Peyer's patch (tissue), 4 donors: ENCODE data around the gene MAST4. TPM values are rescaled to one million over a fixed set of nuclear protein-coding genes. Genes with fewer than 3 reads are reported as not detected.
"Not testable (repeated sequence)": the region's sequence is repeated elsewhere in the genome, so short reads cannot be mapped to it uniquely, and the experiment has no call there.

Experiments used
- DNase-seq, 3 donors: peaks; one replicate each; pipeline ENCODE4 v3.0.0-alpha.2; 2017 to 2019
- H3K27ac ChIP-seq, 4 donors: fragments of 200-600 bp; sonication (generic); one replicate each; pipeline ENCODE4 v1.5.1; 2016 to 2019
- H3K27me3 ChIP-seq, 2 donors: fragments of 200-600 bp; sonication (generic); one replicate each; pipeline ENCODE4 v1.5.1; 2019
- H3K36me3 ChIP-seq, 3 donors: fragments of 200-600 bp; sonication (generic); one replicate each; pipeline ENCODE4 v1.5.1; 2016 to 2019
- H3K4me1 ChIP-seq, 4 donors: fragments of 200-600 bp; sonication (generic); one replicate each; pipeline ENCODE4 v1.5.1; 2016 to 2019
- H3K4me3 ChIP-seq, 4 donors: fragments of 200-600 bp; sonication (generic); 1 replicate in 3 of 4; 2 replicates in 1 of 4; pipeline ENCODE4 v1.5.1; 2016 to 2019; ENCODE audit warnings: mild to moderate bottlenecking in 1 of 4
- H3K9me3 ChIP-seq, 4 donors: fragments of 200-600 bp; sonication (generic); one replicate each; pipeline ENCODE4 v1.5.1; 2016 to 2019; ENCODE audit warnings: mild to moderate bottlenecking in 1 of 4
- CTCF ChIP-seq, 6 experiments: fragments of 450-650 bp in 4 of 6; fragments of 200-600 bp in 2 of 6; sonication (generic) in 1 of 6; IDR thresholded peaks; one replicate each; pipeline ENCODE4 v1.5.1; 2017 to 2019; ENCODE audit warnings: antibody characterized with exemption in 6 of 6, mild to moderate bottlenecking in 3 of 6, moderate library complexity in 1 of 6
- POLR2A ChIP-seq, 2 donors: fragments of 450-650 bp; IDR thresholded peaks; one replicate each; pipeline ENCODE4 v1.5.1; 2017; ENCODE audit warnings: antibody characterized with exemption in 2 of 2, mild to moderate bottlenecking in 2 of 2, moderate library complexity in 2 of 2
- total RNA-seq, 4 donors: library from RNA; depleted of rRNA; stranded (reverse); fragments of >200 nt; gene quantifications; one replicate each; pipeline ENCODE4 v1.1.0, GENCODE V29; 2016

The MAST4 gene
- total RNA-seq, 4 donors from 2014 or later = 20.2 to 23.1 (median 21.4) TPM

- Histone ChIP-seq H3K27ac (no peak overlapping the region), H3K9me3 (no peaks in the 10 kb centered on the region), H3K4me1 (peaks cover 0 to 11% (median 8%) of the 10 kb centered on the region in 4 donors), H3K36me3 (peaks cover 0 to 15% (median 0%) of the 10 kb centered on the region in 3 donors), H3K4me3 (no peak overlapping the region), H3K27me3 (no peaks in the 10 kb centered on the region)
- no peak for TF ChIP-seq POLR2A (IDR thresholded peaks at IDR 0.05)
- no peak for TF ChIP-seq CTCF (IDR thresholded peaks at IDR 0.05)
- DNase-seq = no peak
These were observed 571.9 kb downstream of the MAST4 start for GRCh38 chr5:67168069-67168468.

- DNase-seq = no peak
- no peaks in the 10 kb centered on the region for H3K9me3 ChIP-seq
- TF ChIP-seq POLR2A (IDR thresholded peaks at IDR 0.05) (no peak), CTCF (IDR thresholded peaks at IDR 0.05) (no peak)
- no peaks in the 10 kb centered on the region for H3K27me3 ChIP-seq
- no peak overlapping the region for H3K4me3 ChIP-seq
- no peak overlapping the region for H3K27ac ChIP-seq
- peaks cover 0 to 7% (median 2%) of the 10 kb centered on the region in 4 donors for H3K4me1 ChIP-seq
- no peaks in the 10 kb centered on the region for H3K36me3 ChIP-seq
These were observed 574.6 kb downstream of the MAST4 start for GRCh38 chr5:67170767-67171166.

GRCh38 chr5:67173351-67173750 is 577.2 kb downstream of the MAST4 start:
- H3K27ac ChIP-seq, H3K36me3 ChIP-seq, H3K4me1 ChIP-seq, H3K4me3 ChIP-seq, DNase-seq, H3K27me3 ChIP-seq: not testable (repeated sequence)
- H3K9me3 ChIP-seq = peaks cover 0 to 11% (median 3%) of the 10 kb centered on the region in 4 donors

- H3K4me3 ChIP-seq = no peak overlapping the region
These were observed 577.8 kb downstream of the MAST4 start for GRCh38 chr5:67173959-67174358.

GRCh38 chr5:67176936-67177335 is 580.7 kb downstream of the MAST4 start:
- no peak overlapping the region for H3K4me3 ChIP-seq
- no peak overlapping the region for H3K27ac ChIP-seq
- H3K4me1 ChIP-seq = no peaks in the 10 kb centered on the region
- no peak for DNase-seq
- H3K36me3 ChIP-seq = no peaks in the 10 kb centered on the region
- no peak for TF ChIP-seq POLR2A (IDR thresholded peaks at IDR 0.05)
- TF ChIP-seq CTCF (IDR thresholded peaks at IDR 0.05) = no peak
- H3K27me3 ChIP-seq = no peaks in the 10 kb centered on the region
- peaks cover 0 to 11% (median 3%) of the 10 kb centered on the region in 4 donors for H3K9me3 ChIP-seq

More at GRCh38 chr5:67173959-67174358, 577.8 kb downstream of the MAST4 start:
- DNase-seq = no peak
- H3K4me1 ChIP-seq = no peaks in the 10 kb centered on the region
- no peak for TF ChIP-seq POLR2A (IDR thresholded peaks at IDR 0.05)
- TF ChIP-seq CTCF (IDR thresholded peaks at IDR 0.05) = no peak
- no peaks in the 10 kb centered on the region for H3K27me3 ChIP-seq
- H3K27ac ChIP-seq = no peak overlapping the region
- H3K9me3 ChIP-seq = peaks cover 0 to 11% (median 3%) of the 10 kb centered on the region in 4 donors
- no peaks in the 10 kb centered on the region for H3K36me3 ChIP-seq

- Histone ChIP-seq H3K9me3 (peaks cover 0 to 11% (median 3%) of the 10 kb centered on the region in 4 donors), H3K4me1 (no peaks in the 10 kb centered on the region), H3K27ac (no peak overlapping the region), H3K4me3 (no peak overlapping the region), H3K36me3 (no peaks in the 10 kb centered on the region), H3K27me3 (no peaks in the 10 kb centered on the region)
- TF ChIP-seq CTCF (IDR thresholded peaks at IDR 0.05) = no peak
- TF ChIP-seq POLR2A (IDR thresholded peaks at IDR 0.05) = no peak
- no peak for DNase-seq
These were observed 581.9 kb downstream of the MAST4 start for GRCh38 chr5:67178085-67178484.
